ENCODE measurements around the gene TTC21A.

Gene TTC21A

DNA sequence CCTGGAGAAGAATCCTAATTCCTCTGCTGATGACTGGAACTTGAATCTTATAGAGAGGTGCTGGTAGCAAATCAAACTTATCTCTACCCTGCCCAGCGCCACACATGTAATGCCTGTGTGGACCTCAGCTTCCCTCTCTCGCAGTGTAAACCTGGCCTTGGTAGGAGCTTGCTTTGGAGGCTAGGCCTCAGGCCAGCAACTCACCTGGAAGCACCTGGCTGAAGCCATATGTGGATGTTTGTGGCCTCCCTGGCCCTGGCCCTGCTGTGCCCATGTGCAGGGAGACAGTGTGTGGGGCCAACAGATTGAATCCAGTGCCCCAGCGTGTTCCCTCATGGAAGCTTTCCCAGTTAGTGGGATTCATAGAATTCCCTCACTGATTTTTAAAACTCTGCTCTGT lies 8.4 kb downstream of the TTC21A start:
- peak overlapping the region; percentile 5 for H3K18ac ChIP-seq (ENCODE audit: low read length)
- H3K27me3 ChIP-seq (ENCODE audit: control insufficient read depth in 3 of 3, insufficient read depth in 3 of 3, low read depth in 1 of 3, low read length in 3 of 3), result no peaks in the 10 kb centered on the region
- H2BK15ac ChIP-seq (ENCODE audit: low read length), result no peak overlapping the region
- no peak overlapping the region for H2BK5ac ChIP-seq (ENCODE audit: low read length)
- H3K4ac ChIP-seq (ENCODE audit: low read length), result no peak overlapping the region
- H3K9me3 ChIP-seq (replicated peaks in 1 of 2; ENCODE audit: control insufficient read depth in 2 of 2, insufficient read depth in 1 of 2, low read depth in 1 of 2, low read length in 2 of 2), result no peaks in the 10 kb centered on the region
- no peak overlapping the region for H4K91ac ChIP-seq (ENCODE audit: low read depth, low read length, poor library complexity)
- H3K9ac ChIP-seq (ENCODE audit: low read depth, low read length, poor library complexity), result no peak overlapping the region
- peaks cover 0 to 1% of the 10 kb centered on the region in 2 donors for H3K36me3 ChIP-seq (replicated peaks in 1 of 2; ENCODE audit: control insufficient read depth in 2 of 2, insufficient read depth in 2 of 2, low read length in 2 of 2)
- H2BK120ac ChIP-seq (ENCODE audit: low read depth, low read length), result no peak overlapping the region
- DNase-seq (ENCODE audit: low spot score), result no peak
- no peak overlapping the region for H4K8ac ChIP-seq (ENCODE audit: low read depth, low read length)
- peak overlapping the region in 1 of 2 donors; percentile 59 for H3K4me3 ChIP-seq (ENCODE audit: low read length in 2 of 2)
- no peak overlapping the region for H3K4me2 ChIP-seq (ENCODE audit: insufficient read depth, low read length, poor library complexity, severe bottlenecking)
- no peak overlapping the region for H2AFZ ChIP-seq (ENCODE audit: low read length)
- no CpG with 5 or more reads among the region's 3 CpGs for WGBS, 2 donors (ENCODE audit: extremely low coverage in 2 of 2, insufficient read length in 2 of 2, insufficient replicate concordance in 1 of 2)
- no peak overlapping the region for H3K27ac ChIP-seq (replicated peaks; ENCODE audit: low read length)
- H2AK5ac ChIP-seq (ENCODE audit: low read depth, low read length), result no peak overlapping the region
- H3K23ac ChIP-seq (ENCODE audit: low read depth, low read length, poor library complexity), result peak overlapping the region; percentile 83
- no peak overlapping the region for H3K14ac ChIP-seq (ENCODE audit: low read length)
- no peaks in the 10 kb centered on the region for H3K4me1 ChIP-seq (ENCODE audit: control insufficient read depth in 2 of 2, insufficient read depth in 1 of 2, low read depth in 1 of 2, low read length in 2 of 2)
- H2BK12ac ChIP-seq (ENCODE audit: low read length), result no peak overlapping the region
- no peaks in the 10 kb centered on the region for H3K79me1 ChIP-seq (ENCODE audit: low read depth, low read length)

DNA sequence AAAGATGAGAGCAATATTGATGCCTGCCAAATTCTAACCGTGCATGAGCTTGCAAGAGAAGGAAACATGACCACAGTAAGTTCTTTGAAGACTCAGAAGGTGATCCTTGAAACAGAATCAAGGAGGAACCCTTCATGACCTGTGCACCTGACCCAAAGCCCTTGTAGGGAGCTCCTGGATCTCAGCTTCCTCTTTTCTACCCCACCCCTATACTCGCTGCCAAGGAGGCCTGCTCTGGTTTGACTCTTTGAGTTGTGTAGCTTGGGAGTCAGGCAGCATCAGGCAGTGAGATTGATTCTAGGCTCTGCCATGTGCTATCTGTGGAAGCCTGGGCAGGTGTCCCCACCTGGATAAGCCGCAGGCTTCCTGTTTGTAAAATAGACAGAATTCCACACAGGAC lies 10.6 kb downstream of the TTC21A start:
- H2AK5ac ChIP-seq (ENCODE audit: low read depth, low read length), result no peak overlapping the region
- H3K4me1 ChIP-seq (ENCODE audit: control insufficient read depth in 2 of 2, insufficient read depth in 1 of 2, low read depth in 1 of 2, low read length in 2 of 2), result no peaks in the 10 kb centered on the region
- no peak overlapping the region for H3K18ac ChIP-seq (ENCODE audit: low read length)
- H3K79me1 ChIP-seq (ENCODE audit: low read depth, low read length), result no peaks in the 10 kb centered on the region
- DNase-seq (ENCODE audit: low spot score), result no peak
- no peak overlapping the region for H4K8ac ChIP-seq (ENCODE audit: low read depth, low read length)
- no peak overlapping the region for H3K4me3 ChIP-seq (ENCODE audit: low read length in 2 of 2)
- no peaks in the 10 kb centered on the region for H3K9me3 ChIP-seq (replicated peaks in 1 of 2; ENCODE audit: control insufficient read depth in 2 of 2, insufficient read depth in 1 of 2, low read depth in 1 of 2, low read length in 2 of 2)
- H3K36me3 ChIP-seq (replicated peaks in 1 of 2; ENCODE audit: control insufficient read depth in 2 of 2, insufficient read depth in 2 of 2, low read length in 2 of 2), result peaks cover 0 to 4% of the 10 kb centered on the region in 2 donors
- no peaks in the 10 kb centered on the region for H3K27me3 ChIP-seq (ENCODE audit: control insufficient read depth in 3 of 3, insufficient read depth in 3 of 3, low read depth in 1 of 3, low read length in 3 of 3)
- no peak overlapping the region for H3K14ac ChIP-seq (ENCODE audit: low read length)
- no CpG with 5 or more reads among the region's 3 CpGs for WGBS, 2 donors (ENCODE audit: extremely low coverage in 2 of 2, insufficient read length in 2 of 2, insufficient replicate concordance in 1 of 2)
- H3K23ac ChIP-seq (ENCODE audit: low read depth, low read length, poor library complexity), result no peak overlapping the region
- H2BK15ac ChIP-seq (ENCODE audit: low read length), result no peak overlapping the region
- no peak overlapping the region for H2BK120ac ChIP-seq (ENCODE audit: low read depth, low read length)
- H3K27ac ChIP-seq (replicated peaks; ENCODE audit: low read length), result no peak overlapping the region
- H4K91ac ChIP-seq (ENCODE audit: low read depth, low read length, poor library complexity), result no peak overlapping the region
- H2BK5ac ChIP-seq (ENCODE audit: low read length), result no peak overlapping the region
- no peak overlapping the region for H3K4me2 ChIP-seq (ENCODE audit: insufficient read depth, low read length, poor library complexity, severe bottlenecking)
- no peak overlapping the region for H3K9ac ChIP-seq (ENCODE audit: low read depth, low read length, poor library complexity)
- H3K4ac ChIP-seq (ENCODE audit: low read length), result no peak overlapping the region
- H2BK12ac ChIP-seq (ENCODE audit: low read length), result no peak overlapping the region
- H2AFZ ChIP-seq (ENCODE audit: low read length), result no peak overlapping the region

DNA sequence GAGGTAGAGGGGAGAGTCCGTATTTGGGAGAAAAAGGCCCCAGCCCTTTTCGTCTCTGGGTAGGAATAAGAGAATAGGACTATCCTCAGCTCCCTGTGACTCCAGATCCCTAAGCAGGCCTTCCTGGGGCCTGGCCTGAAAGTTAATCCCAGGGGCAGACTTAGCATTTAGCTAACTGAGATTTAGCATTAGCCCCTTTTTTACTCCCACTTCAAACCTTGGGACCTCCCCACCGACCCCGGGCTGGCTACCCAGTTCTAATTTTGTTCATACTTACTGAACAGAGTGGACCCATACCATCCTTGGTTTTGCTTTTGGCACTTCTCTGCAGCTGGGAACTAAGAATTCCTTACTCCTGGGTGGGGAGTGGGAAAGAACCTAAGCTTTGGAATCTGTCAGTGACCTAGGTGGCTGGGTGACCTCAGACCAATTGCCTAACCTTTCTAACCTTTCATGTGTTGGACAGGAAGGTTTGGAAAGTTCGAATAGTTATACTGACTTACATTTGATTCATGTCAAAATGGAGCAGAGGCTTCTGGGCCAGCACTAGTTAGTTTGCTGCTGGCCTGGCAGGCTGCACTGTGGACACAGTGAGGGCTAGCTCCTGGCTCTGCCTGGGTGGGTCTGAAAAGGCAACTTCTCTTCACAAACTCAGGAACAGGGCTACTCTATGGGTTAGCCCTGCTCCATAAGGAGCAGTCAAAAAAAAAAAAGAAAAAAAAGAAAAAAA lies 11.6 kb downstream of the TTC21A start:
- WGBS, 2 donors (ENCODE audit: extremely low coverage in 2 of 2, insufficient read length in 2 of 2, insufficient replicate concordance in 1 of 2), result no CpG with 5 or more reads among the region's 5 CpGs
- Histone ChIP-seq H3K4me3 (ENCODE audit: low read length in 2 of 2) (no peak overlapping the region), H3K79me1 (ENCODE audit: low read depth, low read length) (no peaks in the 10 kb centered on the region)

DNA sequence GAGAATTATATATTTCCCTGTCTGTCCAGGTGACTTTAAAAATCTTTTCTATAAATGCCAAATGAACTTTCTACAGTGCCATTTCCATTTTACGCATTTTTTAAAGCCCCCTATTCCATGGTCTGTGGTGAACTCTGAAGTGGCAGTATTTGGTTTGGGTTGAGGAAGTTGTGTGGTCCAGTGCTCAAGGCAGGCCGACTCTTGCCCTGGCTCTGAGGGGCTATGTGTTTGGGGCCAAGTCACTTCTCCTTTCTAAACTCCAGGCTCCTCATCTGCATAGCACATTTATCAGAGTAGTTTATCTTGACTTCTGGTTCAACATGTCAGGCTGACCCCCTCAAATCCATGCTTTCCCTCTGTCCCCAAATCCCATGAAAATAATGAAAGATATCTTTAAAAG lies 14.1 kb downstream of the TTC21A start:
- no peak for DNase-seq (ENCODE audit: low spot score)
- Histone ChIP-seq H2BK120ac (ENCODE audit: low read depth, low read length) (no peak overlapping the region), H3K4me2 (ENCODE audit: insufficient read depth, low read length, poor library complexity, severe bottlenecking) (no peak overlapping the region), H2BK5ac (ENCODE audit: low read length) (no peak overlapping the region), H3K4me1 (ENCODE audit: control insufficient read depth in 2 of 2, insufficient read depth in 1 of 2, low read depth in 1 of 2, low read length in 2 of 2) (no peaks in the 10 kb centered on the region), H3K4ac (ENCODE audit: low read length) (no peak overlapping the region), H3K23ac (ENCODE audit: low read depth, low read length, poor library complexity) (no peak overlapping the region), H2AFZ (ENCODE audit: low read length) (no peak overlapping the region), H3K27ac (replicated peaks; ENCODE audit: low read length) (no peak overlapping the region), H2BK12ac (ENCODE audit: low read length) (no peak overlapping the region), H3K9ac (ENCODE audit: low read depth, low read length, poor library complexity) (no peak overlapping the region), H3K36me3 (replicated peaks in 1 of 2; ENCODE audit: control insufficient read depth in 2 of 2, insufficient read depth in 2 of 2, low read length in 2 of 2) (peaks cover 0 to 4% of the 10 kb centered on the region in 2 donors), H4K91ac (ENCODE audit: low read depth, low read length, poor library complexity) (no peak overlapping the region), H3K9me3 (replicated peaks in 1 of 2; ENCODE audit: control insufficient read depth in 2 of 2, insufficient read depth in 1 of 2, low read depth in 1 of 2, low read length in 2 of 2) (no peaks in the 10 kb centered on the region), H3K27me3 (ENCODE audit: control insufficient read depth in 3 of 3, insufficient read depth in 3 of 3, low read depth in 1 of 3, low read length in 3 of 3) (no peaks in the 10 kb centered on the region), H3K14ac (ENCODE audit: low read length) (no peak overlapping the region), H3K79me1 (ENCODE audit: low read depth, low read length) (no peaks in the 10 kb centered on the region), H2BK15ac (ENCODE audit: low read length) (no peak overlapping the region), H2AK5ac (ENCODE audit: low read depth, low read length) (no peak overlapping the region), H4K8ac (ENCODE audit: low read depth, low read length) (no peak overlapping the region), H3K4me3 (ENCODE audit: low read length in 2 of 2) (no peak overlapping the region), H3K18ac (ENCODE audit: low read length) (no peak overlapping the region)
- no CpG with 5 or more reads among the region's 2 CpGs for WGBS, 2 donors (ENCODE audit: extremely low coverage in 2 of 2, insufficient read length in 2 of 2, insufficient replicate concordance in 1 of 2)

More for the DNA sequence above, 11.6 kb downstream of the TTC21A start:
- H4K8ac ChIP-seq (ENCODE audit: low read depth, low read length), result no peak overlapping the region
- no peak overlapping the region for H3K9ac ChIP-seq (ENCODE audit: low read depth, low read length, poor library complexity)
- H3K18ac ChIP-seq (ENCODE audit: low read length), result no peak overlapping the region
- no peak overlapping the region for H2BK15ac ChIP-seq (ENCODE audit: low read length)
- no peak overlapping the region for H2AFZ ChIP-seq (ENCODE audit: low read length)
- no peak overlapping the region for H2BK120ac ChIP-seq (ENCODE audit: low read depth, low read length)
- no peaks in the 10 kb centered on the region for H3K9me3 ChIP-seq (replicated peaks in 1 of 2; ENCODE audit: control insufficient read depth in 2 of 2, insufficient read depth in 1 of 2, low read depth in 1 of 2, low read length in 2 of 2)
- no peak overlapping the region for H2BK12ac ChIP-seq (ENCODE audit: low read length)
- no peak overlapping the region for H3K14ac ChIP-seq (ENCODE audit: low read length)
- peaks cover 0 to 4% of the 10 kb centered on the region in 2 donors for H3K36me3 ChIP-seq (replicated peaks in 1 of 2; ENCODE audit: control insufficient read depth in 2 of 2, insufficient read depth in 2 of 2, low read length in 2 of 2)
- H3K27ac ChIP-seq (replicated peaks; ENCODE audit: low read length), result no peak overlapping the region
- H2BK5ac ChIP-seq (ENCODE audit: low read length), result no peak overlapping the region
- no peak overlapping the region for H2AK5ac ChIP-seq (ENCODE audit: low read depth, low read length)
- no peaks in the 10 kb centered on the region for H3K4me1 ChIP-seq (ENCODE audit: control insufficient read depth in 2 of 2, insufficient read depth in 1 of 2, low read depth in 1 of 2, low read length in 2 of 2)
- H3K23ac ChIP-seq (ENCODE audit: low read depth, low read length, poor library complexity), result no peak overlapping the region
- H4K91ac ChIP-seq (ENCODE audit: low read depth, low read length, poor library complexity), result no peak overlapping the region
- no peak overlapping the region for H3K4ac ChIP-seq (ENCODE audit: low read length)
- no peak for DNase-seq (ENCODE audit: low spot score)
- H3K4me2 ChIP-seq (ENCODE audit: insufficient read depth, low read length, poor library complexity, severe bottlenecking), result no peak overlapping the region
- H3K27me3 ChIP-seq (ENCODE audit: control insufficient read depth in 3 of 3, insufficient read depth in 3 of 3, low read depth in 1 of 3, low read length in 3 of 3), result no peaks in the 10 kb centered on the region
